Measurements from ENCODE around the gene ZNF467.

Gene ZNF467

DNA sequence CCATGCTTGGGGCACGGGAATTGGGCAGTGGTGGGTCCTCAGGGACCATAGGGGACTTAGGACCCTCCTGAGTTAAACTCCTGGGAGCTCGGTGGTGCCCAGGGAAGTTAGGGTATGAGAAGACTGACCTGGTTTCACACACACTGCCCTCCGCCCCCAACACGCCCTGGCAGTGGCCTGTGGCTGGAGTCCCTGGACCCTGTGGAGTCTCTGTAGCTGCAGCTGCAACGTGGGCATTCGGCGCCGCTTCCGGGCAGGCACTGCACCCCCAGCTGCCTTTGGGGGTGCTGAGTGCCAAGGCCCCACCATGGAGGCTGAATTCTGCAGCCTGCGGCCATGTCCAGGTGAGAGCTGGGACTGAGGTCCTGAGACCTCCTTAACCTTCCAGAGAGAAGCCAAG is 34.9 kb upstream of the ZNF467 start:
- DNase-seq = no peak

DNA sequence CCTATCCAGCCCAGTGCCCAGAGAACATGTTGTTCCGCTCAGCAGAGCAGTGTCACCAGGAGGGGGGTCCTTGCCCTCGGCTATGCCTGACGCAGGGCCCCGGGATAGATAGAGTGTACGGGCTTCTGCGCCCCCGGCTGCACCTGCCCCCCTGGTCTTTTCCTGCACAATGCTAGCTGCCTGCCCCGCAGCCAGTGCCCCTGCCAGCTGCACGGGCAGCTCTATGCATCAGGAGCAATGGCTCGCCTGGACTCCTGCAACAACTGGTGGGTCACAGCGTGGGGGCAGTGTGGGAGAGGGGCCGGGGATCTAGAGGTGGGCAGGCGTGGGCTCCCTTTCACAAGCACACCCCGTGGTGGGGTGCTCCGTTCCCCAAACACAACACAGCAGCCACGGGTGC is 33.3 kb upstream of the ZNF467 start:
- no peak for DNase-seq

- DNase-seq = no peak
These were observed 30.7 kb upstream of the ZNF467 start for GRCh38 chr7:149804106-149804505.

DNA sequence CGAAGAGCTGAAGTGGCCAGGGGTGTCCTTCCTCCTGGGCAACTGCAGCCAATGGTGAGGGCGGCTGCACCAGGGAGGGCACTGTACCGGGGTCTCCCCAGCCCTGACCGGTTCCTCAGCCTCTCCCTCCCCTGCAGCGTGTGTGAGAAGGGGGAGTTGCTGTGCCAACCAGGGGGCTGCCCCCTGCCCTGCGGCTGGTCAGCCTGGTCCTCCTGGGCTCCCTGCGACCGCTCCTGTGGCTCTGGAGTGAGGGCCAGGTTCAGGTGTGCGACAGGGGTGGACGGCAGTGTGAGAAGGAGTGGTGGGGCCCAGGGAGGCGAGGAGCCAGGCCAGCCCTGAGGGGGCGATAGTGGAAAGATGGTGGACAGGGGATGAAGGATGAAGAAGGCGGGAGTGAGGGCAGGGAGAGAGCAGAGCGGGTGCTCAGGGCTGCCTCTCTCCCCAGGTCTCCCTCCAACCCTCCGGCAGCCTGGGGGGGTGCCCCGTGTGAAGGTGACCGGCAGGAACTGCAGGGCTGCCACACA is 30.2 kb upstream of the ZNF467 start:
- DNase-seq = no peak

DNA sequence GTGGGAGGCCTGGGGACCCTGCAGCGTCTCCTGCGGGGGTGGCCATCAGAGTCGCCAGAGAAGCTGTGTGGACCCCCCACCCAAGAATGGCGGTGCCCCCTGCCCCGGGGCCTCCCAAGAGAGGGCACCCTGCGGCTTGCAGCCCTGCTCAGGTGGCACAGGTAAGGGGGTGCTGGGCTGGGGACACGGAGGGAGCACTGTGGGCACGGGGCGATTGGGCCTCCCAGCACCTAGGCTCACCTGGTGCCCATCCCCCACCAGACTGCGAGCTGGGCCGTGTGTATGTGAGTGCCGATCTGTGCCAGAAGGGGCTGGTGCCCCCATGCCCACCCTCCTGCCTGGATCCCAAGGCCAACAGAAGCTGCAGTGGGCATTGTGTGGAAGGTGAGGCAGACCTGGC is 29.6 kb upstream of the ZNF467 start:
- no peak for DNase-seq

DNA sequence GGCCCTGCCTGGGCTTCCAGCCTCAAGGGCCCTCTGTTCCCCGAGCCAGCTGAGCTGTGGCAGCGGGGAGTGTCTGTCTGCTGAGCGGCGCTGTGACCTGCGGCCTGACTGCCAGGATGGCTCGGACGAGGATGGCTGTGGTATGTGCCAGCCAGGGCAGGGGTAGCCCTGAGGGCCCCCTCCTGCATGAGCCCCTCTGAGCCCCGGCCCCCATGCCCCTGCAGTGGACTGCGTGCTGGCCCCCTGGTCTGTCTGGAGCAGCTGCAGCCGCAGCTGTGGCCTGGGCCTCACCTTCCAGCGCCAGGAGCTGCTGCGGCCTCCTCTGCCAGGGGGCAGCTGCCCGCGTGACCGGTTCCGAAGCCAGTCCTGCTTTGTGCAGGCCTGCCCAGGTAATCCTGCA is 28.4 kb upstream of the ZNF467 start:
- DNase-seq = no peak

DNA sequence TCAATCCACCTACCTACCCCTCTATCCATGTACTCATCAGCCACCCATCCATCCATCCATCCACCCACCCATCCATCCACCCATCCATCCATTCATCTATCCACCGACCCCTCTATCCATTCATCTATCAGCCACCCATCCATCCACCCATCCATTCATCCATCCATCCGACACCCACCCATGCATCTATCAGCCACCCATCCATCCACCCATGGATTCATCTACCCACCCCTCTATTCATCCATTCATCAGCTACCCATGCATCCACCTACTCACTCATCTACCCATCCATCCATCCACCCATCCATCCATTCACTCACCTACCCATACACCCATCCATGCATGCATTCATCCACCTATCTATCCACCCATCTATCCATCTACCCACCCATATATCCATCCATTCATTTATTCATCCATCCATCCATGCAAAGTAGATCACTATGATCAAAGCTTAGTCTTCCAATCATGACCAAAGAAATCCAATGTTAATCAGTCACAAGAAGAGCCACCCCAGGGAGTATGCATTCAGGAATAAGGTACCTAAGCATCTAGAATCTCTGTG is 27.7 kb upstream of the ZNF467 start:
- no peak for DNase-seq

DNA sequence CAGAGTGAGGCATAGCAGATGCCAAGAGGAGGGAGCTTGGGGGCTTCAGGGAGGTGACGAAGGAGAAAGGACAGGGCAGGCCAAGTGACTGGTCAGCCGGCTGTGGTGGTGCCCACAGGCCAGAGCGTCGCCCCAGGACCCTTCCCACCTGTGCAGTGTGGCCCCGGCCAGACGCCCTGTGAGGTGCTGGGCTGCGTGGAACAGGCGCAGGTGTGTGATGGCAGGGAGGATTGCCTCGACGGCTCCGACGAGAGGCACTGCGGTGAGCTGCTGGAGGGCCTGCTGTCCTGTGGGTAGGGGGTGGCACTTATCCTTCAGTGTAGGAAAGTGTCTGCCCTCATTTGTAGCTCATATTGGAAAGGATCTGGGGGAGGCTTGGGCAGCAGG is 26.8 kb upstream of the ZNF467 start:
- no peak for DNase-seq

DNA sequence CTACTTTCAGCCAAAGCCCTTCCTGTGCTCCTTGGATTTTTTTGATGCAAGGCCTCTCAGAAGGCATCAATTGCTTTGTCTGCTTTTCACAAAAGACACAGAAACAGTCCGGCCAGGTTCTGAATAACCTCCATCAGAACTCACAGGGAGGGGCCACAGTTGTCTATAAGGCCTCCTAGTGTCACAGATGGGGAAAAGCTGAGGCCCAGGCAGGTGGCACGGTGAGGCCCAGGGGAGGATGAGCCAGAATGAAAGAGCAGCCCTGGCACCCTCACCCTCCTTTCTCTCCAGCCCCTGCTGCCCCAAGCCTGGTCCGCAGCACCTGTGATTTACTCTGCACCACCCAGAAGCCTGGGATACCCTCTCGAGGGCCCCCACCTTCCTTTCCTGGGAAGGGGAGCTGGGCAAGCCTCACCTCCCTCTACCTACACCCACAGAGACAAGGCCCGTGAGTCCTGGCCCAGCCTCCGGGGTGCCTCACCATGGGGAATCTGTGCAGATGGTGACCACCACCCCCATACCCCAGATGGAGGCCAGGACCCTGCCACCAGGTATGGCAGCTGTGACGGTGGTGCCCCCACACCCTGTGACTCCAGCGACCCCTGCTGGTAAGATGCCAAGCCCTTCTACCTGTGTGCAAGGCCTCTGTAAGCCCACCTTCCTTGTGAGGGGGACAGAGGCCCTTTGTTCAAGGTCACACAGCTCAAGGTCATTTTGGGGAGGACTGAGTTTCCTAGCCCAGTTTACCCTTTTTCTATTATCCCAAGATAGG is 26.2 kb upstream of the ZNF467 start:
- DNase-seq = peak; percentile 60

DNA sequence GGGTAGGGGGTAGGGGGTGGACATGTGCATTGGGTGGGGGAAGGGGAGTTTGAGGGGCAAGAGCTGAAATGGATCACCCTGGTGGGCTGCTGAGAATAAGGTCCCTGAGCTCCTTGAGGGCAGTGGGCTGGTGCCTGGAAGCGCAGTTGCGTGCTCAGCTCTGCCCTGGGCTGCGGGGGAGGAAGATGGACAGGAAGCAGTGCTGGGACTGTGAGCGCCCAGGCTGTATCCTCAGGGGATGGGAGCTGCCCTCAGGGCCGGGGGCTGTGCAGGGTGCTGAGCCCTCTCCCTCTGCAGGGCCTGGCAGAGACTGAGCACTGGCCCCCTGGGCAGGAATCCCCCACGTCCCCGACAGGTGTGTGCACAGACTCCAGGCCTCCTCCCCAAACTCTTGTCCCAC is 24.4 kb upstream of the ZNF467 start:
- no peak for DNase-seq

DNA sequence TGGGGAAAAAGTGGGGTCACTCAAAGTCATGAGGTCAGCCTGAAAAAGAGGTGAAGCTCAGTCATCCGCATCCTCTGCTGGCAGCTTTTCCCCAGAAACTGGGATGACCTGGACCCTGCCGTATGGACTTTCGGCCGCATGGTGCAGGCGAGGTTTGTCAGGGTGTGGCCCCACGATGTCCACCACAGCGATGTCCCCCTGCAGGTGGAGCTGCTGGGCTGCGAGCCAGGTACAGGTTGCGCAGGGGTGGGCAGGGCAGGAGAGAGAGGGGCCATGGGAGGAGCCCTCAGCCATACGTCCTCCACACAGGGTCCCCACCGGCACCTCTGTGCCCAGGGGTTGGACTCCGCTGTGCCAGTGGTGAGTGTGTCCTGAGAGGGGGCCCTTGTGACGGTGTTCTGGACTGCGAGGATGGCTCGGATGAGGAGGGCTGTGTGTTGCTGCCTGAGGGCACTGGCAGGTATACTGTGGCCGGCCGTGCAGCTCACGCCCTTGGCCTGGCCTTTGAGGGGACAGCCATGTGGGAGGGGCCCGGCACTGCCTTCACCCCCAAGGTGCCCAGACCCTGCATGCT is 23.0 kb upstream of the ZNF467 start:
- no peak for DNase-seq

- DNase-seq = no peak
These were observed 21.7 kb upstream of the ZNF467 start for GRCh38 chr7:149795126-149795525.

DNA sequence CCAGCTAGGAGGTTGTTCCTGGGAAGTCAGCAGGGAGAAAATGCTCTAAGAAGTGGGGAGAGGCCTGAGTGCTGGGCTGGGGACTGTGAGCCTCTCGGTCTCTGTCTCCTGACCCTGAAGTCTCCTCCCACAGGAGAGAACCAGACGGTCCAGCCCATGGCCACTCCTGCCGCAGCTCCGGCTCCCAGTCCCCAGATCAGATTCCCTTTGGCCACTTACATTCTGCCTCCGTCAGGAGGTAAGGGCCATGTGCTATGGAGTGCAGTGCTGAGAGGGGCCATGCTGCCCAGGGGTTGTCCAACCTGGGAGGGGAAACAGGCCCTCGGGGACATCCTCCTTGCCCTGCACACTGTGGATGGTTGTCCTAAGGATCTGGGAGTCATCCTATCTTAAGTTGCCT is 21.3 kb upstream of the ZNF467 start:
- no peak for DNase-seq

GRCh38 chr7:149793261-149793660 is 19.9 kb upstream of the ZNF467 start:
- no peak for DNase-seq

DNA sequence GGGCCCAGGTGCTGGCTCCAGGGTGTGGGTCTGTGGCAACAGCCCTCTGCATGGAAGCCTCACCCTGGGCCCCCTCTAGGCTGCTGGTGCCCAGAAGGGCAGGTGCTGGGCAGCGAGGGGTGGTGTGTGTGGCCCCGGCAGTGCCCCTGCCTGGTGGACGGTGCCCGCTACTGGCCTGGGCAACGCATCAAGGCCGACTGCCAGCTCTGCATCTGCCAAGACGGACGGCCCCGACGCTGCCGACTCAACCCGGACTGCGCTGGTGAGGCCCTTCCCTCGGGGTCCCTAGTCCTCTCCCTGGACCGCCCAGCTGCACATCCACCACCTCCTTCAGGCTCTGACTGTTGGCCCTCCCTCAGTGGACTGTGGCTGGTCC is 18.8 kb upstream of the ZNF467 start:
- DNase-seq = no peak

GRCh38 chr7:149791411-149792219 is 18.2 kb upstream of the ZNF467 start:
- DNase-seq = no peak

DNA sequence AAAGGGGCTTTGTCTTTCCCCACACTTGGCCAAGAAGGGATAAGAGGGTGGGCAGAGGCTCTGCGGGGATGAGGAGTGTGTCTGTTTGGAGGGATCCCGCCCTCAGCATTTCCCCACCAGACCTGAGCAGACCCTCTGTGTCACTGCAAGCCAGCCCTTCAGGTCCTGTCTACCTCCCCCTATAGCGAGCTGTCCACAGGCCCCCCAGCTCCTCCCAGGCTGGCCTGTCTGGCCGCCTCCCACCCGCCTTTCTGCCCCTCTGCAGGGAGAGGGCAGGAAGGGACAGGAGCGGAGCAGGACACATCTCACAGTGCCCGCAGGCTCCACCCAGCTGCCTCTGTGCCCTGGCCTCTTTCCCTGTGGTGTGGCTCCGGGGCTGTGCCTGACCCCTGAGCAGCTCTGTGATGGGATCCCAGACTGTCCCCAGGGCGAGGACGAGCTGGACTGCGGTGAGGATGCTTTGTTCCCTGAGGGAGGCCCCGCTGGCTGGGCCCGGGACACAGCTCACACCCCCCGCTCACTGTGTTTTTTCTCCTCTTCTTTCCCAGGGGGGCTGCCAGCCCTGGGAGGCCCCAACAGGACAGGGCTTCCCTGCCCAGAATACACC is 17.5 kb upstream of the ZNF467 start:
- no peak for DNase-seq

DNA sequence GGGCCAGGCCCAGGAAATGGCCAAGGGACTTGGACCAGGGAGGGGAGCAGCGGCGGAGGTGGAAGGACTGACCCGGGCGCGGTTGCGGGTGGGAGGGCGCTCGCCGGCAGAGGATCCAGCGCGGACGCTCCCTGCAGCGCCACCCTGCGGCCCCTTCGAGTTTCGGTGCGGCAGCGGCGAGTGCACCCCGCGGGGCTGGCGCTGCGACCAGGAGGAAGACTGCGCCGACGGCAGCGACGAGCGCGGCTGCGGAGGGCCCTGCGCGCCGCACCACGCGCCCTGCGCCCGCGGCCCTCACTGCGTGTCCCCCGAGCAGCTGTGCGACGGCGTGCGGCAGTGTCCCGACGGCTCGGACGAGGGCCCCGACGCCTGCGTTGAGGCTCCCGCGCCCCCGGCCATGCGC is 16.8 kb upstream of the ZNF467 start:
- DNase-seq = peak; percentile 32

GRCh38 chr7:149789101-149789500 is 15.7 kb upstream of the ZNF467 start:
- no peak for DNase-seq

GRCh38 chr7:149788300-149788851 is 15.0 kb upstream of the ZNF467 start:
- DNase-seq = no peak

GRCh38 chr7:149787428-149788299 is 14.3 kb upstream of the ZNF467 start:
- DNase-seq = no peak

- no peak for DNase-seq
These were observed 12.6 kb upstream of the ZNF467 start for GRCh38 chr7:149785983-149786382.
